ENCODE data around the gene SEPTIN7.

SEPTIN7 gene

GRCh38 chr7:35792472-35792871 is 8.4 kb upstream of the SEPTIN7 start:
- peak in 2 of 3 experiments; percentile 5 to 50 for DNase-seq

DNA sequence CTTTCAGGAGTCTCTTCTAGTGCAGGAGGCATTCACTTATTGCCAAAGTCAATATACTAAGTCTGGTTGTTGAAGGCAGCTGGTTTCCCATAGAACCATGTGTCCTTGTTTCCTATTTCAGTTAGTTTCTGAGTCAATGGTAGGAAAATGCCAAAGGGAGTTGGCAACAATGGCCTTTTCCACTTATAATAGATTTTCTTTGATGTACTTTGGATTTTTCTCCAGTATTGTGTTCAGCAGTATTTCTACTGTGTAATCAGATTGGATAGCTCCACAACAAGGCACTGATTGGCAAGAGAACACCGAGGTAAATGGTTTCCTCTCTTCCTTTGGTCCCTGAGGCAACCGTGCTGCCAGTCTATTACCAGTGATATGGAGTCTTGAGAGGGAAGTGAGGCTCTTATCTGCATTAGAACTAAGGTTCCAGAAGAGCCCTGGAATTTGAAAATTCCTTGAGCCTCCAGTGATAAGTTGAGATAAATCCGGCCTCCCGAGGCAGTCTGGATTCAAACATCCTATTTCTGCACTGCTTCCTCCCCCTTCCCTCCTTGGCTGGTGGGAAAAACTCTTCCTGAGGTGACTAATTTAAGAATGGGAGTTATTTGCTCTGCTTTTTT is 7.9 kb upstream of the SEPTIN7 start:
- no peak for DNase-seq

- DNase-seq: no peak
Observed at GRCh38 chr7:35797311-35797710, 3.5 kb upstream of the SEPTIN7 start.

- DNase-seq: peak; percentile 93 to 99 (median 99)
Observed at GRCh38 chr7:35799846-35800717, 775 bp upstream of the SEPTIN7 start.

DNA sequence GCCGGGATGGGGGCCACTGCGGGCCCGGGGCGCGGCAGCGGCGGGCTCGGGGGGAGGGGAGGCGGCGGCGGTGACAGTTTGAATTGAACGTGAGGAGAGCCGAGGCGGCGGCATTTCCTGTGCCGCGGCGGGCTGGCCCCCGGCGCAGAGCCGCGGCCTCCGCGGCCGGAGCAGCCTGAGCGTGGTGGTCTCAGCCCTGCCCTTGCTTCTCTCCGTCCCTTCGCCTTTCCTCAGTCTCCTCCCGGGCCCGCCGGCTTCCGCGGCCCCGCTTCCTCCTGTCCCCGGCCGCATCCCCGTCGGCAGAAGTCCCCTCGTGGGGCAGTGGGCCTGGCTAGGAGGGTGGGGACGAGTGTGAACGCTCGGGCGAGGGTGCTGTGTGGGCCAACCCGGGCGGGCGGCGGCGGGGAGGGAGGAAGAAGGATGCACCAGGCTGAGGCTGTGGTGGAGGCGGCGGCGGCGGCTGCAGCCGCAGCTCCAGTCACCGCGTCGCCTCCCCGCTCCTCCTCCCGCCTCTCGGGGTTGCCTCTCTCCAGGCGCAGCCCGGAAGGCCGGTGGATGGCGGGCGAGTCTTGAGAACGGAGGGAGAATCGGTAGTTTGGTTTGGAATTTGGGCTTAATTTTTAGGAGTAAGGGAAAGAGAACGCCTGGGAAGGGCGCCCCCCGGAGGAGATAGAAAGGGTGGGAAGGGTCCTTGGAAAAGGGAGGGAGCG is 690 bp downstream of the SEPTIN7 start:
- DNase-seq: peak; percentile 60 to 97 (median 92)

GRCh38 chr7:35802102-35802466 is 1.2 kb downstream of the SEPTIN7 start:
- no peak for DNase-seq

GRCh38 chr7:35802649-35803048 is 1.8 kb downstream of the SEPTIN7 start:
- peak in 2 of 3 experiments; percentile 6 to 32 for DNase-seq

DNA sequence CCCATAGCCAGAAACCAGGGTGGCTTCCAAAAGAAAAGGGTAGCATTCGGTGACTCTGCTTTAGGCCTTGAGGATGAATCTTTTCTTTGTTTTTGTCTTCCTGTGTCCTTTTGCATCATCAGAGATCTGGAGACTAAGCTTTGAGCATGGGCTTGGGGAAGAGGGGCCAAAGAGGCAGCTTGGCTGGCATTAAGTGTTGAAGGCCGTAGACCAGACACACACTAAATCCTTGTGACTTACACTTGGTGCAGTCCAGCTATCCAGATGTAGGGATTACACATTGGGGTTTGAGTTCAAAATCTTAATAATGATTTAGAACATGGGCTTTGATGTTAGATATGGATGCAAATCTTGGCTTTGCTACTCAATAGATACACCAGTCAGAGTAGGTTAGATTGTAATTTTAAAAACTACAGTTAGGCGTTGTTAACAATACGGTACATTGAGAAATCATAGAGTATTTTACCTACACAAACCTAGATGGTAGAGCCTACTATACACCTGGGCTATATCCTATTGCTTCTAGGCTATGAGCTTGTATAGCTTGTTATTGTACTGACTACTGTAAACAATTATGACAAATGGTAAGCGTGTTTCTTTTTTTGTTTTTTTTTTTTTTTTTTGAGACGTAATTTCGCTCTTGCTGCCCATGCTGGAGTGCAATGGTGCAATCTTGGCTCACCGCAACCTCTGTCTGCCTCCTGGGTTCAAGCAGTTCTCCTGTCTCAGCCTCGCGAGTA is 3.5 kb downstream of the SEPTIN7 start:
- DNase-seq: no peak

DNA sequence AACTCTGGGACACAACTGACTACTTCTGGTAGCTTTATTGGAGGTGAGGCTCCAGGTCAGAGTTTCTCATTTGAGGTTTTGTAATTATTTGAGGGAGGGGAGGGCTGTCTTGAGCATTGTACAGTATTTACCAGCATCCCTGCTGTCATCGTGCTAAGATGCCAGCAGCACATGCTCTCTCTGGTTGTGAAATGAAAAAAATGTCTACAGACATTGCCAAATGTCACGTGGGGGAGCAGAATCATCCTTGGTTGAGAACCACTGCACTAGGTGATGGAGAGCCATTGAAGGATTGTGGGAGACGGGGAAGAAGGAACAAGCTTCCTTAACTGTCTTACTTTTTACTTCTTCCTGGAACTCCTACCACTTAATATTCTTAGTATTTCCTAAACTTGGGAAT is 5.0 kb downstream of the SEPTIN7 start:
- no peak for DNase-seq

DNA sequence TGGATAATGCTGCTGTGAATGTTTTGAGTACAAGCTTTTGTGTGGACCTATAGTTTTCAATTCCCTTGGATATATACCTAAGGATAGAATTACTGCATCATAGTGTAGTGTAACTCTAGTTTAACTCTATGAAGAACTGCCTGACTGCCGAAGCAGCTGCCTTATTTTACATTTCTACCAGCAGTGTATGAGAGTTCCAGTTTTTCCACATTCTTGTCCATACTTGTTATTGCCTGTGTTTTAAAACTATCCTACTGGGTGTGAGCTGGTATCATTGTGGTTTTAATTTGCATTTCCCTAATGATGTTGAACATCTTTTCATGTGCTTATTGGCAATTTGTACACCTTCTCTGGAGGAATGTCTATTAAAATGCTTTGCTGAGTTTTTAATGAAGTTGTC is 15.7 kb downstream of the SEPTIN7 start:
- no peak for DNase-seq

GRCh38 chr7:35817181-35817580 is 16.3 kb downstream of the SEPTIN7 start:
- no peak for DNase-seq

DNA sequence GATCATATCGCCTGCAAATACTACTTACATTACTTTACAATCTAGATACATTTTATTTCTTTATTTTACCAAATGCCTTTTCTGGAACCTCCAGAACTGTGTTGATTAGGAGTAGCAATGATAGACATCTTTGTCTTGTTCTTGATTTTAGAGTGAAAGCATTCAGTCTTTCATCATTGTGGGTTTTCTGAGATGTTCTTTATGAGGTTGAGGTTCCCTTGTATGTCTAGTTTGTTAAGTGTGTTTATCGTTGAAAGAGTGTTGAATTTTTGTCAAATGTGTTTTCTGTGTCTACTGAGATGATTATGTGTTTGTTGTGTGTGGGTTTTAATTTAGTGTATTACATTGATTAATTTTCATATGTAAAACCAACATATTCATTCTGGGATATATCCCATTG is 17.1 kb downstream of the SEPTIN7 start:
- DNase-seq: no peak

GRCh38 chr7:35818513-35818912 is 17.7 kb downstream of the SEPTIN7 start:
- DNase-seq: no peak

- DNase-seq: no peak
Observed at GRCh38 chr7:35819310-35819709, 18.5 kb downstream of the SEPTIN7 start.

DNA sequence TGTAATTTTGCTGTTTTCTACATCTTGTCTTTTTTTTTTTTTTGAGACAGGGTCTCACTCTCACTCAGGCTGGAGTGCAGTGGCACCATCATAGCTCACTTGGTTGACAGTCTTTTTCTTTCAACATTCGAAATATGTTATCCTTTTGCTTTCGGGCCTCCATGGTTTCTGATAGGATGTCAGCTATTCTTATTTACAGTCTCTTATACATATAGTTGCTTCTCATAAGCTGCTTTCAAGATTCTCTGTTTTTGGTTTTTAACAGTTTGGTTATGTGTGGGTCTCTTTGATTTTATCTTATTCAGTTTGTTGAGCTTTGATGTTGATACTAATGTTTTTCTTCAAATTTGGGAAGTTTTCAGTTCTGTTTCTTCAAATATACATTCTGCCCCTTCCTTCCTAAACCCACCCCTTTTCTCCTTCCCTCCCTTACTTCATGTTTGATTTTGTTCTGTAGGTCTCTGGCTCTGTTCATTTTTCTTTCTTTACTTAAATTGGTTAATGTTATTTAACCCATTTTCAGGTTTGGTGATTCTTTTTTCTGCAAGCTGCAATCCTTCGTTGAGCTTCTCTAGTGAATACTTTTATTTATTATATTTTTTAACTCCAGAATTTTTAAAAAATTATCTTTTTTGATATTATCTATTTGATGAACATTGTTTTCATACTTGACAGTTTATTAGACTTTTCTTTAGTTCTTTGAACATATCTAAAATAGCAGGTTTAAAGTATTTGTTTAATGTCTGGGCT is 19.3 kb downstream of the SEPTIN7 start:
- DNase-seq: no peak

GRCh38 chr7:35820858-35821257 is 20.0 kb downstream of the SEPTIN7 start:
- no peak for DNase-seq

GRCh38 chr7:35823440-35823839 is 22.6 kb downstream of the SEPTIN7 start:
- DNase-seq: no peak

- DNase-seq: no peak
Observed at GRCh38 chr7:35825974-35826373, 25.1 kb downstream of the SEPTIN7 start.

DNA sequence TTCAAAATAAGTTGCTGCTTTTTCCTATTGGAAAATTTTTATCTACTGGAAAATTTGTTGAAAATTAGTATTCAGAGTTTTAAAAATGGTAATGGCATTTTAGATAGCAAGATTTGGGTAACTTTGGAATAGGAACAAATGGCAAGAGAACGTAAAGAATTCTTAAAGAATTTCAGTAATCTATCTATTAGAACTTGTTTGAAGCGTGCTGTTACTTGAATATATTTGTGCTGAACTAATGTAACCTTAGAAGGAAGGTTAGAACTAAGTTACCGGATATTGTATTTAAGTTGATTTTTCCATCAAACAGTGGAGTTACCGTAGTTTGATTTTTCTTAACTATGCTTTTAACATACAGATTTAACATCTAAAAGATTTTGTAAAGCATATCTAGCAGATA is 25.9 kb downstream of the SEPTIN7 start:
- no peak for DNase-seq

DNA sequence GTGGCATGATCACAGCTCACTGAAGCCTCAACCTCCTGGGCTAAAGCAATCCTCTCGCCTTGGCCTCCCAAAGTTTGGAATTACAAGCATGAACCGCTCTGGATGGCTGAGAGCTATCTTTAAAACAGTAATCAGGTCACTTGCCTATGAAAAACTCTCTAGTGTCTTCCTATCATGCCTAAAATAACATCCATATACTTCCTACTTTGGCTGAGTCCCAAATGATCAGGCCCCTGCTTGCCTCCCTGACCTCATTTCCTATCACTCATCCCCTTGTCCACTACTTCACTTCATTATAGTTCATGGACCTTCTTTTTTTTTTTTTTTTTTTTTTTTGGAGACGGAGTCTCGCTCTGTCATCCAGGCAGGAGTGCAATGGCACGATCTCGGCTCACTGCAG is 28.0 kb downstream of the SEPTIN7 start:
- DNase-seq: no peak

- DNase-seq: no peak
Observed at GRCh38 chr7:35831208-35831607, 30.4 kb downstream of the SEPTIN7 start.
